Fibroblast of upper back skin (primary cell): Measurements from ENCODE around the gene PRICKLE2.

ENCODE experiments used
- DNase-seq: peaks from one replicate; pipeline ENCODE4 v3.0.0-alpha.2; 2013

PRICKLE2 gene

GRCh38 chr3:64247991-64248646 lies 22.9 kb upstream of the PRICKLE2 start:
- DNase-seq = no peak

- DNase-seq = no peak
Observed at GRCh38 chr3:64244011-64244942, 19.0 kb upstream of the PRICKLE2 start.

GRCh38 chr3:64242435-64242834 lies 17.2 kb upstream of the PRICKLE2 start:
- DNase-seq = peak; percentile 53

- DNase-seq = no peak
Observed at GRCh38 chr3:64240959-64241358, 15.7 kb upstream of the PRICKLE2 start.

- peak; percentile 84 for DNase-seq
Observed at GRCh38 chr3:64240396-64240795, 15.1 kb upstream of the PRICKLE2 start.

- no peak for DNase-seq
Observed at GRCh38 chr3:64239841-64240240, 14.6 kb upstream of the PRICKLE2 start.

GRCh38 chr3:64238971-64239667 lies 13.9 kb upstream of the PRICKLE2 start:
- DNase-seq = peak; percentile 100

GRCh38 chr3:64237083-64237482 lies 11.8 kb upstream of the PRICKLE2 start:
- no peak for DNase-seq

GRCh38 chr3:64235605-64236004 lies 10.3 kb upstream of the PRICKLE2 start:
- no peak for DNase-seq

GRCh38 chr3:64234571-64234970 lies 9.3 kb upstream of the PRICKLE2 start:
- no peak for DNase-seq

- no peak for DNase-seq
Observed at GRCh38 chr3:64232821-64233220, 7.6 kb upstream of the PRICKLE2 start.

- peak; percentile 45 for DNase-seq
Observed at GRCh38 chr3:64229903-64230302, 4.6 kb upstream of the PRICKLE2 start.

- DNase-seq = no peak
Observed at GRCh38 chr3:64228110-64228509, 2.8 kb upstream of the PRICKLE2 start.

- no peak for DNase-seq
Observed at GRCh38 chr3:64226730-64227129, 1.5 kb upstream of the PRICKLE2 start.

GRCh38 chr3:64225695-64226499 lies 631 bp upstream of the PRICKLE2 start:
- no peak for DNase-seq

- DNase-seq = peak; percentile 73
Observed at GRCh38 chr3:64223791-64224745, 1.2 kb downstream of the PRICKLE2 start.

GRCh38 chr3:64222501-64223111 lies 2.7 kb downstream of the PRICKLE2 start:
- DNase-seq = no peak

GRCh38 chr3:64221571-64222257 lies 3.6 kb downstream of the PRICKLE2 start:
- no peak for DNase-seq

- peak; percentile 86 for DNase-seq
Observed at GRCh38 chr3:64220161-64220914, 4.9 kb downstream of the PRICKLE2 start.

GRCh38 chr3:64218746-64219145 lies 6.5 kb downstream of the PRICKLE2 start:
- DNase-seq = no peak
